Trophoblast cell (in vitro differentiated cells and primary cell): ENCODE measurements around the gene MIOS.
"Not testable (repeated sequence)": the region's sequence is repeated elsewhere in the genome, so short reads cannot be mapped to it uniquely, and the experiment has no call there.

Experiments used
- DNase-seq, 2 donors: peaks; one replicate each; pipeline ENCODE4 v3.0.0-alpha.2; 2016
- H2AFZ ChIP-seq: 2 replicates; pipeline ENCODE4 v1.6.1; 2013; ENCODE audit warnings: low read length, moderate library complexity, mild to moderate bottlenecking; ENCODE audit not compliant: insufficient read depth, poor library complexity
- H2AK5ac ChIP-seq: 2 replicates; pipeline ENCODE4 v1.6.1; 2013; ENCODE audit warnings: mild to moderate bottlenecking, low read length
- H2BK120ac ChIP-seq: 2 replicates; pipeline ENCODE4 v1.6.1; 2013; ENCODE audit warnings: low read length, mild to moderate bottlenecking, moderate library complexity; ENCODE audit not compliant: insufficient read depth, poor library complexity
- H2BK12ac ChIP-seq: 2 replicates; pipeline ENCODE4 v1.6.1; 2013; ENCODE audit warnings: mild to moderate bottlenecking, low read length, moderate library complexity
- H2BK5ac ChIP-seq: 2 replicates; pipeline ENCODE4 v1.6.1; 2013; ENCODE audit warnings: low read length, low read depth, moderate library complexity, mild to moderate bottlenecking; ENCODE audit not compliant: poor library complexity
- H3K14ac ChIP-seq: 2 replicates; pipeline ENCODE4 v1.6.1; 2013; ENCODE audit warnings: mild to moderate bottlenecking, low read length
- H3K18ac ChIP-seq: 2 replicates; pipeline ENCODE4 v1.6.1; 2013; ENCODE audit warnings: mild to moderate bottlenecking, low read length
- H3K23ac ChIP-seq: 2 replicates; pipeline ENCODE4 v1.6.1; 2013; ENCODE audit warnings: low read length
- H3K27ac ChIP-seq: 2 replicates; pipeline ENCODE4 v1.5.1; 2013; ENCODE audit warnings: low read depth, mild to moderate bottlenecking, inconsistent platforms, low read length, moderate library complexity
- H3K27me3 ChIP-seq: 2 replicates; pipeline ENCODE4 v1.6.1; 2013; ENCODE audit warnings: inconsistent platforms, mild to moderate bottlenecking, low read length, moderate library complexity; ENCODE audit not compliant: insufficient read depth
- H3K36me3 ChIP-seq, 2 experiments: 1 replicate in 1 of 2; 2 replicates in 1 of 2; pipeline ENCODE4 v1.6.1; 2013; ENCODE audit warnings: low read length in 2 of 2, mild to moderate bottlenecking in 2 of 2, moderate library complexity in 1 of 2; ENCODE audit not compliant: insufficient read depth in 2 of 2, control insufficient read depth in 1 of 2
- H3K4ac ChIP-seq: 2 replicates; pipeline ENCODE4 v1.6.1; 2013; ENCODE audit warnings: low read depth, mild to moderate bottlenecking, low read length, moderate library complexity
- H3K4me1 ChIP-seq, 2 experiments: 1 replicate in 1 of 2; 2 replicates in 1 of 2; pipeline ENCODE4 v1.6.1; 2013; ENCODE audit warnings: low read length in 2 of 2, mild to moderate bottlenecking in 2 of 2, moderate library complexity in 1 of 2; ENCODE audit not compliant: insufficient read depth in 2 of 2, control insufficient read depth in 1 of 2
- H3K4me2 ChIP-seq: 2 replicates; pipeline ENCODE4 v1.6.1; 2013; ENCODE audit warnings: inconsistent platforms, mild to moderate bottlenecking, low read length, moderate library complexity
- H3K4me3 ChIP-seq: 2 replicates; pipeline ENCODE4 v1.5.1; 2013; ENCODE audit warnings: mild to moderate bottlenecking, low read depth, low read length, inconsistent platforms
- H3K79me1 ChIP-seq: one replicate; pipeline ENCODE4 v1.6.1; 2013; ENCODE audit warnings: low read length
- H3K79me2 ChIP-seq: 2 replicates; pipeline ENCODE4 v1.6.1; 2013; ENCODE audit warnings: low read length, mild to moderate bottlenecking; ENCODE audit not compliant: control insufficient read depth, insufficient read depth, poor library complexity
- H3K9ac ChIP-seq: 2 replicates; pipeline ENCODE4 v1.6.1; 2013; ENCODE audit warnings: mild to moderate bottlenecking, low read length
- H3K9me3 ChIP-seq: 2 replicates; pipeline ENCODE4 v1.6.1; 2013; ENCODE audit warnings: low read depth, mild to moderate bottlenecking, control low read depth, inconsistent platforms, low read length; ENCODE audit not compliant: insufficient read depth
- H4K12ac ChIP-seq: 2 replicates; pipeline ENCODE4 v1.6.1; 2013; ENCODE audit warnings: low read depth, mild to moderate bottlenecking, low read length, moderate library complexity
- H4K8ac ChIP-seq: 2 replicates; pipeline ENCODE4 v1.6.1; 2013; ENCODE audit warnings: low read depth, mild to moderate bottlenecking, low read length, moderate library complexity
- H4K91ac ChIP-seq: one replicate; pipeline ENCODE4 v1.6.1; 2013; ENCODE audit warnings: low read depth, mild to moderate bottlenecking, low read length, moderate library complexity
- WGBS: extraction: QIAGEN DNeasy Blood & Tissue Kit; methylation state at CpG from one replicate; pipeline ENCODE4 v1.1.7; 2013; ENCODE audit warnings: missing lambda C conversion rate; ENCODE audit not compliant: insufficient read length, insufficient coverage; ENCODE audit errors: extremely low coverage; 5-methylcytosine and 5-hydroxymethylcytosine counted together

MIOS gene

DNA sequence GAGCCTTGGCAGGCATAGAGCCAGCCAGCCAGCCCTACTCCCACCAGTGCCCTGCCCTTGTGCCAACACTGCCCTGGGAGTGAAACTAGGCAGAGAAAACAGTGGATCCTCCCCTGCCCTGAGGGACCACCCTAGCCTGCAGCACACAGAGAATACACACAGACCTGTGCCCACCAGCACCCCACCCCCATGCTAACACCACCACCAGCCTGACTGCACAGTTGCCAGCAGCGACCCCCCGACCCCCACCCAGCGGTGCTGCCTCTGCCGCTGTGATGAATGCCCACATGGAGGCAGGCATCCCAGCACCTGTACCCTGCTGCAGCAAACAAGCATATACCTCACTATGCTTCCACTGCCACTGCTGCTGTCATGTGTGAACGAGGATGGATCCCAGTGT lies 9.4 kb upstream of the MIOS start:
- H3K4me2 ChIP-seq: no peak overlapping the region
- no peak overlapping the region for H4K91ac ChIP-seq
- WGBS: no CpG with 5 or more reads among the region's 5 CpGs
- no peaks in the 10 kb centered on the region for H3K36me3 ChIP-seq
- no peak overlapping the region for H4K8ac ChIP-seq
- H2AK5ac ChIP-seq: no peak overlapping the region
- no peak overlapping the region for H2BK12ac ChIP-seq
- no peaks in the 10 kb centered on the region for H3K79me2 ChIP-seq
- no peak overlapping the region for H4K12ac ChIP-seq
- no peak overlapping the region for H3K4me3 ChIP-seq
- H3K27ac ChIP-seq: no peak overlapping the region
- H3K4ac ChIP-seq: no peak overlapping the region
- H3K9me3 ChIP-seq: peaks cover 4% of the 10 kb centered on the region
- H3K79me1 ChIP-seq: no peaks in the 10 kb centered on the region
- no peak overlapping the region for H3K14ac ChIP-seq
- no peak overlapping the region for H2BK5ac ChIP-seq
- no peak for DNase-seq
- H2AFZ ChIP-seq: no peak overlapping the region
- H2BK120ac ChIP-seq: no peak overlapping the region
- H3K18ac ChIP-seq: no peak overlapping the region
- no peak overlapping the region for H3K23ac ChIP-seq
- H3K9ac ChIP-seq: no peak overlapping the region
- no peaks in the 10 kb centered on the region for H3K27me3 ChIP-seq
- no peaks in the 10 kb centered on the region for H3K4me1 ChIP-seq

DNA sequence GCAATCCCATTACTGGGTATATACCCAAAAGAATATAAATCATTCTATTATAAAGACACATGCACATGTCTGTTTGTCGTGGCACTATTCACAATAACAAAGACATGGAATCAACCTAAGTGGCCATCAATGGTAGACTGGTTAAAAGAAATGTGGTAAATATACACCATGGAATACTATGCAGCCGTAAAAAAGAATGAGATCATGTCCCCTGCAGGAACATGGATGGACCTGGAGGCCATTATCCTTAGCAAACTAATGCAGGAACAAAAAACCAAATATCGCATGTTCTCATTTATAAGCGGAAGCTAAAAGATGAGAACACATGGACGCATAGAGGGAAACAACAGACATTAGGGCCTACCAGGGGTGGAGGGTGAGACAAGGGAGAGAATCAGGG lies 5.1 kb upstream of the MIOS start:
- peaks cover 8 to 17% of the 10 kb centered on the region in 2 experiments for H3K4me1 ChIP-seq
- H3K18ac ChIP-seq, H3K23ac ChIP-seq, H3K36me3 ChIP-seq, H3K9ac ChIP-seq, H2AK5ac ChIP-seq, H3K4me2 ChIP-seq, H2BK12ac ChIP-seq, H2BK5ac ChIP-seq, H3K4ac ChIP-seq, H3K27ac ChIP-seq, DNase-seq, H2AFZ ChIP-seq, H4K12ac ChIP-seq, H3K4me3 ChIP-seq, H3K27me3 ChIP-seq, H4K91ac ChIP-seq, H2BK120ac ChIP-seq, H3K14ac ChIP-seq, H3K79me2 ChIP-seq, H3K9me3 ChIP-seq, H4K8ac ChIP-seq: not testable (repeated sequence)
- no CpG with 5 or more reads among the region's 5 CpGs for WGBS
- peaks cover 16% of the 10 kb centered on the region for H3K79me1 ChIP-seq

DNA sequence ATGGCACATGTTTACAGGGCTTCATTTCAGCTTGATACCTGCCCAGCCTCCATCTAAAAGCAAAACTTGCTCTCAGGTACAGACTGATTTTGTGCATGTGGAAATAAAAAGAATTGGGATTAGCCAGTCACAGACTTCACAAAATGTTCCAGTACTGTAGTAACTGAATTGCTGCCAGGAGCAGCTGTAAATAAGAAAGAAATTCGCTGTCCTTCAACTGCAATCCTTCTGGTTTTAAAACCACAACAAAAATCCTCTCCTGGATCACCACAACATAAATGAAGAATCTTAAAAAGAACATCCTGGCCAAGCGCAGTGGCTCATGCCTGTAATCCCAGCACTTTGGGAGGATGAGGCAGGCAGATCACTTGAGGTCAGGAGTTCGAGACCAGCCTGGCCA lies 3.9 kb upstream of the MIOS start:
- no CpG with 5 or more reads among the region's 3 CpGs for WGBS
- no peak overlapping the region for H2BK12ac ChIP-seq
- H3K4me3 ChIP-seq: no peak overlapping the region
- no peak overlapping the region for H3K14ac ChIP-seq
- no peak overlapping the region for H3K4me2 ChIP-seq
- H3K9me3 ChIP-seq: no peaks in the 10 kb centered on the region
- no peak overlapping the region for H2AK5ac ChIP-seq
- H3K27ac ChIP-seq: no peak overlapping the region
- H2BK5ac ChIP-seq: no peak overlapping the region
- no peaks in the 10 kb centered on the region for H3K36me3 ChIP-seq
- no peak overlapping the region for H3K4ac ChIP-seq
- H3K23ac ChIP-seq: no peak overlapping the region
- no peak overlapping the region for H3K9ac ChIP-seq
- H3K18ac ChIP-seq: no peak overlapping the region
- no peak overlapping the region for H4K91ac ChIP-seq
- peaks cover 6% of the 10 kb centered on the region for H3K79me2 ChIP-seq
- DNase-seq: no peak
- H3K27me3 ChIP-seq: no peaks in the 10 kb centered on the region
- H3K4me1 ChIP-seq: peaks cover 8 to 17% of the 10 kb centered on the region in 2 experiments
- peaks cover 24% of the 10 kb centered on the region for H3K79me1 ChIP-seq
- no peak overlapping the region for H4K8ac ChIP-seq
- H4K12ac ChIP-seq: no peak overlapping the region
- H2AFZ ChIP-seq: no peak overlapping the region
- H2BK120ac ChIP-seq: no peak overlapping the region

DNA sequence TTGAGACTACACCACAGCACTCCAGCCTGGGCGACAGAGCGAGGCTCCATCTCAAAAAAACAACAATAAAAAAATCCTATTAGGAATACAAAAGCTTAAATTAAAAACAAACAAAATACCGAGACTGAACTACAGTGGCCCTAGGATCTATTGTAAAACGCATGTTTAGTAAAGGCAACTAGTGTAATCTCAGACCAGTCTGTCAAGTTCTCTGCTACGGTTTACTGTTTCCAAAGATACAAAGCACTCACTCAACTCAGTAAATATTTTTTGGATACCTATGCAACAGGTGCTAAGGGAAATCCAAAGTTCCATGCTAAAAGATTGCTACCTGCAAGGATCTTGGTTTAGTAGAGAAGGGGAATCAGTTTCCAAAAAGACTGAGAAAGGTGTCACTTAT lies 3.4 kb upstream of the MIOS start:
- WGBS: no CpG with 5 or more reads among the region's 5 CpGs
- Histone ChIP-seq H3K14ac (no peak overlapping the region), H3K79me1 (peaks cover 24% of the 10 kb centered on the region)

More for the DNA sequence above, 3.4 kb upstream of the MIOS start:
- H3K23ac ChIP-seq: no peak overlapping the region
- H3K27me3 ChIP-seq: no peaks in the 10 kb centered on the region
- H3K4ac ChIP-seq: no peak overlapping the region
- H2BK120ac ChIP-seq: no peak overlapping the region
- H4K91ac ChIP-seq: no peak overlapping the region
- no peaks in the 10 kb centered on the region for H3K36me3 ChIP-seq
- H3K9ac ChIP-seq: no peak overlapping the region
- no peak overlapping the region for H3K18ac ChIP-seq
- H2BK12ac ChIP-seq: peak overlapping the region; percentile 72
- H2BK5ac ChIP-seq: no peak overlapping the region
- peaks cover 6% of the 10 kb centered on the region for H3K79me2 ChIP-seq
- DNase-seq: peak in 1 of 2 donors; percentile 71
- H4K8ac ChIP-seq: no peak overlapping the region
- no peak overlapping the region for H2AFZ ChIP-seq
- H4K12ac ChIP-seq: no peak overlapping the region
- H2AK5ac ChIP-seq: no peak overlapping the region
- H3K27ac ChIP-seq: no peak overlapping the region
- H3K9me3 ChIP-seq: no peaks in the 10 kb centered on the region
- H3K4me3 ChIP-seq: no peak overlapping the region
- no peak overlapping the region for H3K4me2 ChIP-seq
- peaks cover 8 to 17% of the 10 kb centered on the region in 2 experiments for H3K4me1 ChIP-seq
